Effector memory CD8-positive, alpha-beta T cell (primary cell): ENCODE data around the gene GPR119.
A peak's percentile ranks its signal among the peaks of the same experiment; 100 is the strongest.
"Not testable (repeated sequence)": the region's sequence is repeated elsewhere in the genome, so short reads cannot be mapped to it uniquely, and the experiment has no call there.

Experiments
- ATAC-seq: fragments of 150-1000 bp; cut with Tn5 transposase; replicated peaks from 2 replicates; pipeline ENCODE4 v1.10.0; 2021; ENCODE audit warnings: mild to moderate bottlenecking, moderate library complexity
- DNase-seq, 3 experiments: peaks; one replicate each; pipeline ENCODE4 v3.0.0; 2021
- H3K27ac Mint-ChIP-seq, 2 donors: one replicate each; pipeline ENCODE4 v1.8.0; 2022; ENCODE audit warnings: mild to moderate bottlenecking in 2 of 2, mixed read lengths in 2 of 2, moderate library complexity in 2 of 2
- H3K27me3 Mint-ChIP-seq, 2 donors: one replicate each; pipeline ENCODE4 v1.8.0; 2022; ENCODE audit warnings: mixed read lengths in 2 of 2
- H3K36me3 Mint-ChIP-seq: one replicate; pipeline ENCODE4 v1.8.0; 2022; ENCODE audit warnings: mild to moderate bottlenecking, moderate library complexity, mixed read lengths; ENCODE audit not compliant: insufficient read depth
- H3K4me1 Mint-ChIP-seq, 2 donors: one replicate each; pipeline ENCODE4 v1.8.0; 2022; ENCODE audit warnings: low read depth in 2 of 2, mixed read lengths in 2 of 2
- H3K4me3 Mint-ChIP-seq, 2 donors: one replicate each; pipeline ENCODE4 v1.8.0; 2022; ENCODE audit warnings: mild to moderate bottlenecking in 2 of 2, mixed read lengths in 2 of 2, moderate library complexity in 2 of 2
- H3K9me3 Mint-ChIP-seq, 2 donors: one replicate each; pipeline ENCODE4 v1.8.0; 2022; ENCODE audit warnings: mixed read lengths in 2 of 2

GPR119 gene

DNA sequence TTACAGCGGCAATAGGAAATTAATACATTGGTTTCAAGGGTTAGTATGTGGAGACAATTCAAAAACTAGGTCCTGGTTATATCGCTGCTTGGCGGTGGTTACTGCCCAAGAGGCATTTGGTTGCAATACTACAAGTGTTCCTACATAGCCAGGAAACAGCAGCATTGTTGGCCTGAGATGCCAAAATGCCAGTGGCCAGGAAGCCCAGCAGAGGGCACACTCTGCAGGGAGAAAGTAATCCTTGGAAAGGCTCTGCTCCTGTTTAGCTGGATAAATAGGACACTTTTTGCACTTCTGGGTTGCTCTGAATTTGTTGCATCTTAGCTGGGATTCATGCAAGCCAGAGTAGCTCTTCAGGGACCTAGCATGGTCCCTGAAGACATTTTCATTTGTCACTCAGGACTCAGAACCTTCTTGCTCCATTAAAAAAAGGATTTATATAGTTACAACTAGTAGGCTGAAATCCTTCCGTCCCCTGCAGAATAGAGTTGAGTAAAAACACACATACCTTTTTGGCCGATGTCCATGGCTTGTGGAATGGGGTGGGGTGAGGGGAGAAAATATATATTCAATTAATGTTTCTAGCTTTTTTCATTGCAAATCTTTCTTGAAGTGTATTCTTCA lies 8.1 kb upstream of the GPR119 start:
- Mint-ChIP-seq H3K4me3 (no peak overlapping the region), H3K27ac (no peak overlapping the region), H3K27me3 (peaks cover 14 to 25% of the 10 kb centered on the region in 2 donors), H3K4me1 (no peaks in the 10 kb centered on the region), H3K36me3 (no peaks in the 10 kb centered on the region), H3K9me3 (no peaks in the 10 kb centered on the region)
- ATAC-seq, result no peak
- DNase-seq, result no peak

DNA sequence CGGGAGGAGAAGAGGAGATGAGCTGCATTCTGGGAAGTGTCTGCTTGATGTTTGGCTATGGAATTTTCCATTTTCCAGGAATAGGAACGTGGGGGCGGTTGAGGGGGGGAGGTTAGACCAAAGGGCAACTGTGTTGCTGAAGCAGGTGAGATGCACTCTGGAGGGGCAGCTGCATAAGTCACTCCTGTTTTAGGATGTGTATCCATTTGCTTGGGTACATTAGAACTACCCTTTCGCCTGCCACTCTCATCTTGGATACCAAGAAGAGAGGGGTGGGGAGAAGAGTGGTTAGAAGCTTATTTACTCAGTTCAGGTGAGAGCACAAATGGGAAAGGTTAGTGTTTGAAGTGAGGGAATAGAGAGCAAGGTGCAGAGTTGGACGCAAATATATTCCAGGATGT lies 934 bp upstream of the GPR119 start:
- no peak for ATAC-seq

DNA sequence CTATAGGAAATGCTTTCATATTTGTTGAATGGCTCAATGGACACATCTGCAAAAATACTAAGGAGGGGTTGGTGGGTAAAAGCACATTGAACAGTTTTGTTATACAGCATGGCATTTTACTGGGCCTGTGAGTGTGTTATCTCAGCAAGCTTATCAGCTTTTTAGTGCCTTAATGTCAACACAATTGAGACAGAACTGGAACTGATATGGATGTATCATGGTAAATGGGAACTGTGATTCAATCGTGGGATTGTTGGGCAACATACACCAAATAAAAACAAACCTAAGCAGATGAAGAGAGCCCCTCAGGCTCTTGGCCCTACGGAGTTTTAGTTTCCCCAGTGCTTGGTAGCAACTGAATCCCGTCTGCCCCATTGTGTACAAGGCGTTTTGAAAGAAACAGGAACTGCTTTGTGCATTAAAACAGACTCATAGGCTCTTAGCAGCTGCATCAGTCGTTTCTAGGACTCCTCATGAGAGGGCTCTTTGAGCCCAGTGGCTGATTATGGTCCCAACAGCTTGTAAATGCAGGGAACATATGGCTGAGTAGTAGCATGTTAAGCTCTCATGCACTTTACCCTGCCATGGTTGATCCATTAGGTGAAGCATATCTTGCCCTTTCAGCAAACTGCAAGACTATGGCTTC lies 7.3 kb downstream of the GPR119 start:
- ATAC-seq, result no peak
- no peak overlapping the region for H3K4me3 Mint-ChIP-seq

More for the DNA sequence above, 934 bp upstream of the GPR119 start:
- no peaks in the 10 kb centered on the region for H3K9me3 Mint-ChIP-seq
- H3K4me3 Mint-ChIP-seq, result no peak overlapping the region
- DNase-seq, result no peak
- H3K36me3 Mint-ChIP-seq, result no peaks in the 10 kb centered on the region
- peaks cover 6 to 16% of the 10 kb centered on the region in 2 donors for H3K27me3 Mint-ChIP-seq
- H3K27ac Mint-ChIP-seq, result no peak overlapping the region
- H3K4me1 Mint-ChIP-seq, result no peaks in the 10 kb centered on the region

DNA sequence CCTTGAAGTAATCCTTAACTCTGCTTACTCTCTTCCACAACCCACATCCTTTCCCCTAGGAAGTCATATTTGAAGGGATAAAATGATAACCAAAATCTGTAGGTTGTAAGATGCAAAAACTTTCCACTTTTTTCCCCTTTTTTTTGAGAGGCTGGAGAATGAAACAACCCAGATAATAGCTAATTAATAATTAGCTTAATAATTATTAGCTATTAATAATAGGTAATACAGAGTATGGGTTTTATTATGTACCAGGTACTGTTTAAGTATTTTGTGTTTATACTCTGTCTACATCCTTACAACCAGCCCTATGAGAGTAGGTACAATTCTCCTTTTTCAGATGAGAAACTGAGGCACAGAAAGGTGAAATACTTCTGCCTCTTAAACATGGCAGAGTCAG lies 9.4 kb downstream of the GPR119 start:
- no peak overlapping the region for H3K27ac Mint-ChIP-seq
- H3K9me3 Mint-ChIP-seq, result no peaks in the 10 kb centered on the region
- ATAC-seq, result no peak
- H3K4me3 Mint-ChIP-seq, result no peak overlapping the region
- H3K36me3 Mint-ChIP-seq, result peaks cover 2% of the 10 kb centered on the region
- no peak for DNase-seq
- H3K27me3 Mint-ChIP-seq, result no peaks in the 10 kb centered on the region
- H3K4me1 Mint-ChIP-seq, result no peaks in the 10 kb centered on the region

More for the DNA sequence above, 7.3 kb downstream of the GPR119 start:
- H3K36me3 Mint-ChIP-seq, result no peaks in the 10 kb centered on the region
- no peaks in the 10 kb centered on the region for H3K9me3 Mint-ChIP-seq
- no peak overlapping the region for H3K27ac Mint-ChIP-seq
- no peak for DNase-seq
- peaks cover 4 to 6% of the 10 kb centered on the region in 2 donors for H3K27me3 Mint-ChIP-seq
- H3K4me1 Mint-ChIP-seq, result no peaks in the 10 kb centered on the region

DNA sequence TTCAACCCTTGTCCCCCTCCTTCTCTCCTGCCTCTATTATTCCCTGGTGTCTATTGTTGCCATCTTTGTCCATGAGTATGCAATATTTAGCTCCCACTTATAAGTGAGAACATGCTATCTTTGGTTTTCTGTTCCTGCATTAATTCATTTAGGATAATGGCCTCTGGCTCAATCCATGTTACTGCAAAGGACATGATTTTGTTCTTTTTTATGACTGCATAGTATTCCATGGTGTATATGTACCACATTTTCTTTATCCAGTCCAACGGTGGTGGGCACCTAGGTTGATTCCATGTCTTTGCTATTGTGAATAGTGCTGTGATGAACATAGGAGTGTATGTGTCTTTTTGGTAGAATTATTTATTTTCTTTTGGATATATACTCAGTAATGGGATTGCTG lies 33.4 kb downstream of the GPR119 start:
- not testable (repeated sequence) for H3K27ac Mint-ChIP-seq, H3K4me1 Mint-ChIP-seq, H3K36me3 Mint-ChIP-seq, H3K27me3 Mint-ChIP-seq, ATAC-seq, H3K4me3 Mint-ChIP-seq, H3K9me3 Mint-ChIP-seq, DNase-seq

DNA sequence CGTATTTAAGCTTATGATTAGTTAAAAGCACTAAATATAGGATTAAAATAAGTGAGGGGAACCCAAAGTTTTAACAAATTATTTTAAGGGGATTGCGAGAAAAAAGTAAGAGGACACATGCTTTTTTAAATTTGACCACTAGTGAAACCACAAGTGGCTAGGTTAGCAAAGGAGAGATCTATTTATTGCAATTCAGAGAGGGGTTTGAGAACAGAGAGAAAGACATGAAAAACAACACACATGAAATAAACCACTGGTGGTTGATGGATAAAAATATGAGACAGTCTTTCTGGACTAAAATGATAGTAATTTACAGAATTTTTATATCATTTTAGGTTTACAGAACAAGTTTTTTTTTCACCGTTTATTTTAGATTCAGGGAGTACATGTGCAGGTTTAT lies 33.9 kb downstream of the GPR119 start:
- H3K9me3 Mint-ChIP-seq, result no peaks in the 10 kb centered on the region
- no peak for DNase-seq
- H3K27ac Mint-ChIP-seq, result no peak overlapping the region
- H3K4me1 Mint-ChIP-seq, result no peaks in the 10 kb centered on the region
- H3K4me3 Mint-ChIP-seq, result no peak overlapping the region
- no peak for ATAC-seq
- no peaks in the 10 kb centered on the region for H3K27me3 Mint-ChIP-seq
- H3K36me3 Mint-ChIP-seq, result peaks cover 4% of the 10 kb centered on the region

DNA sequence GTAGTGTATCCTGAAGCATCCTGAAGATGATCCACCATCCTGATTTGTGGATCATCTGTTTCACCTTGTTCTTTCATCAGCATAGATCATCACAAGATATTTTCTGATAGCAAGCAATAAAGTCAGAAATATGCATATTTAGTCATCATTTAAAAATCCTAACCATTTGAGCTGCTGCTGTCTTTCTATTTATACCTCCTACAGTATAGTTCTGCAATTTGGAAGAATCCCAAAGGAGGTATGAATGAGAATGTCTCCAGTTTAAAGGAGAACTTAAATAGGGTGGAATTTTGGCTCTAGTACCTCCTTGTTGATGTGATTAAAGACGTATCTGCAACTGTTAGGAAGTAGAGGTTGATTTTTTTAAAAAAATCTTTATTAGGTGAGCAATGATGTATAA lies 38.2 kb downstream of the GPR119 start:
- no peak for DNase-seq
- H3K27ac Mint-ChIP-seq, result no peak overlapping the region
- no peaks in the 10 kb centered on the region for H3K4me1 Mint-ChIP-seq
- no peaks in the 10 kb centered on the region for H3K27me3 Mint-ChIP-seq
- H3K9me3 Mint-ChIP-seq, result no peaks in the 10 kb centered on the region
- H3K4me3 Mint-ChIP-seq, result no peak overlapping the region
- no peak for ATAC-seq
- peaks cover 6% of the 10 kb centered on the region for H3K36me3 Mint-ChIP-seq

DNA sequence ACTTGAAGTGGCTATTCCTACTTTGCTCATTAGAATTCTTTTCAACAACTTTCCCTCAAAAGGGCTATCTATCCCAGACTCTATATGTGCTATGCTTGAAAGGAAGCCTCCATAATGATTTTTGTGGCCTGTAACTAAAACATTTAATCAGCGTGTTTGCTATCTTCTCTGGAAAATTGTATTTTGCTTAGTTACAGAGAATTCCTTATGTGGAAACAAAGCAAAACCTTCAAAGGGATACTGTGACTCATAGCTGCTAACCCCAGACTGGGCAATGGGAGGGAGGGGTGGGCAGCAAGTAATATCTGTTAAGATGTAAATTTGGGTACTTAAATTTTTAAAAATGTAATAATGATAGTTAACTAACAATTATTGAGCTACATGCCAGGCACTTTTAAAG lies 42.1 kb downstream of the GPR119 start:
- Mint-ChIP-seq H3K36me3 (peaks cover 11% of the 10 kb centered on the region), H3K4me1 (peaks cover 17 to 21% of the 10 kb centered on the region in 2 donors), H3K4me3 (no peak overlapping the region), H3K27ac (no peak overlapping the region), H3K9me3 (no peaks in the 10 kb centered on the region), H3K27me3 (no peaks in the 10 kb centered on the region)
- DNase-seq, result no peak
- no peak for ATAC-seq

DNA sequence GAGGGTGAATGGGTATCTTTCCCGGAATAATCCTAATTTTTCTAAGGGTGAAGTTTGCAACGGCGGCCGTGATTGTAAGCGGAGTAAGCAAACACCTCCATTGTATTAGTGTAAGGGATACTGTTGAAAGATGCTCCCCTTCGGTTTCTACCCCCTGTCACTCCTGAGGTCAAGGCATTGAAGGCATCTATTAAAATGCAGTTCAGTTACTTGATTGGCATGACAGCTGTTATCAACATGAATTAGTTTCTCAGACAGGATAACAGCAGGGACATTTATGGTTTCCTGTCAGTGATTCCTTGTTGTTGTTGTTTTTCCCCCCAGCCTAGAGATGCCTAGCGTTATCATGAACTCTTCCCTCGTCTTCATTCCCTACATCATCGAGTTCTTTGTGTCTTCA lies 45.2 kb downstream of the GPR119 start:
- Mint-ChIP-seq H3K27ac (peak overlapping the region; percentile 91 to 92), H3K36me3 (peaks cover 6% of the 10 kb centered on the region), H3K9me3 (no peaks in the 10 kb centered on the region), H3K4me3 (peak overlapping the region; percentile 96 to 99), H3K27me3 (no peaks in the 10 kb centered on the region), H3K4me1 (peaks cover 17 to 21% of the 10 kb centered on the region in 2 donors)
- ATAC-seq (peak; percentile 3), DNase-seq (no peak)

DNA sequence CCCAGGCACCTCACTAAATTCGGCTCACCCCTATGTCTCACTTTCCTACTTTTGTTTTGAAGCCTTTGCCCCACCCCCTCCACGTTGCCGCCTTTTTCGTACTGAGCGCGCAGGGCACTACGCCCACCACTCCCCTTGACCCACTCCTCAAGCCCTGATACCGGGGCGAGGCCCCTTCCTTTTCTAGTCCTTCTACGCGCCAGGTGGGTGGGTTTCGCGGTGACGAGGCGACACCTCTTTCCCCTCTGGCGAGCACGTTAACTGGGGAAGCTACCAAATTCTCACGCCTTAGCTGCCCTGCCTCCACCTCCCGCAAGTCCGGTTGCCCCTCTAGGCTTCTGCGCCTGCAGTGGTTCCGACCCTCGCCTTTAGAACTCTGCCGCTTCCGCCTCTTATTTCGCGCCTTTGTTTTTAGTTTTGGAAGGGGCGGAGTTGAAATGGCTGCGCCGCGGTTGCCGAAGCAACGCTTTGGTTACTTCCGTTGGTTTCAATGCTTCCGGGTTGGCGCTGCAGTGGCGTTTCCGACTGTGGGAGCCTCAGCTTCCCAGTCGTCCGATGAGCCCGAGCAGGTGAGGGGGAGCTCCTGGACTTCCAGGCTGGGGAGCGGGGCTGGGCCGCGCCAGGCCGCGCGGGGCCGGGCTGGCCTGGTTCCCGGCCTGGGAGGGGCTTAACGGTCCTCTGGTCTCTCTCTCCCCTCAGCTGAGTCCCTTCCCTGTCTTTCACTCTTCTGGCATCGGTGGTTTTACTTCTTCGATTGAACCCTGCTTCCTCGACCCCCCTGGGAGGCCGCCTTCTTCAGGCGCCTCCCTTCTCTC lies 45.9 kb downstream of the GPR119 start, which contains the start of gene SLC25A14:
Gene SLC25A14, plus strand, starts transcription at position 512 of the 815 bp plus-strand sequence. CDS start 360 bp downstream, outside the sequence.
- no peaks in the 10 kb centered on the region for H3K9me3 Mint-ChIP-seq
- H3K4me1 Mint-ChIP-seq, result peaks cover 17 to 21% of the 10 kb centered on the region in 2 donors
- H3K36me3 Mint-ChIP-seq, result peaks cover 6% of the 10 kb centered on the region
- peak within 1 kb of the TSS; percentile 96 to 99 for H3K4me3 Mint-ChIP-seq
- no peaks in the 10 kb centered on the region for H3K27me3 Mint-ChIP-seq
- H3K27ac Mint-ChIP-seq, result peak within 1 kb of the TSS; percentile 91 to 92
- peak; percentile 62 to 67 (median 64) for DNase-seq
- peak; percentile 93 for ATAC-seq

DNA sequence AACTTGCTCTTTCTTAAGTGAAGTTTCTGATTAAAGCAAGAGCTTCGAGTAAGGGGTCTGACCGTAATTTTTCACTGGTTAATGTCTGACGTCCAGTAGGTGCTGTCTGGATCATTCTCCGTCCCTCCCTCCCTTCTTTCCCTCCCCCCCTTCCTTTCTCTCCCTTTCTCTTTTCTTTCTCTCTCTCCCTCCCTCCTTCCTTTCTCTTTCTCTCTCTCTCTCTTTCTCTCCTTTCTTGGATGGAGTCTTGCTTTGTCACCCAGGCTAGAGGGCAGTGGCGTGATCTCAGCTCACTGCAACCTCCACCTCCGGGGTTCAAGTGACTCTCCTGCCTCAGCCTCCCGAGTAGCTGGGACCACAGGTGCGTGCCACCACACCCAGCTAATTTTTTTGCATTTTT lies 46.6 kb downstream of the GPR119 start:
- not testable (repeated sequence) for H3K36me3 Mint-ChIP-seq, DNase-seq, H3K27me3 Mint-ChIP-seq, H3K9me3 Mint-ChIP-seq, ATAC-seq
- H3K4me1 Mint-ChIP-seq, result peaks cover 17 to 21% of the 10 kb centered on the region in 2 donors
- H3K4me3 Mint-ChIP-seq, result peak overlapping the region; percentile 96 to 99
- H3K27ac Mint-ChIP-seq, result peak overlapping the region in 1 of 2 donors; percentile 91

DNA sequence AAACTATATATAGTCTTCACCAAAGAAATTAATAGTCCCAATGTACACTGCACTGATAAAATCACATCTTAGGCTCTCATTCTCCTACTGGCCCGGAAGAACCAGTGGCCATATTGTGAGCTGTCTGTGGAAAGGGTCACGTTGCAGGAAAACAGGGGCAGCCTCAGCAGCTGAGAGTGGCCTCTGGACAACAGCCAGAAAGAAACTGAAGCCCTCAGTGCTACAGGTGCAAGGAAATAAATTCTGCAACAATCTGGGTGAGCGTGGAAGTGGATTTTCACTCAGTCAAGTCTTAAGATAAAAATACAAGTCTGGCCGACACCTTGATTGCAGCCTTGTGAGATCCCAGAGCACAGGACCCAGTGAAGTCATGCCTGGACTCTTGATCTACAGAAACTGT lies 48.9 kb downstream of the GPR119 start:
- H3K9me3 Mint-ChIP-seq, result no peaks in the 10 kb centered on the region

More for the DNA sequence above, 48.9 kb downstream of the GPR119 start:
- ATAC-seq (no peak), DNase-seq (no peak)
- Mint-ChIP-seq H3K27me3 (no peaks in the 10 kb centered on the region), H3K4me3 (no peak overlapping the region), H3K4me1 (peaks cover 17 to 21% of the 10 kb centered on the region in 2 donors), H3K27ac (no peak overlapping the region), H3K36me3 (peaks cover 6% of the 10 kb centered on the region)
